Omental fat pad (tissue), 4 donors: ENCODE results near the gene THAP2. TPM values are rescaled to one million over a fixed set of nuclear protein-coding genes. Genes with fewer than 3 reads are reported as not detected.

Experiments
- ATAC-seq: fragments of 150-250 bp; one replicate; pipeline ENCODE4 v1.9.1; 2016; ENCODE audit warnings: mild to moderate bottlenecking, moderate library complexity; ENCODE audit not compliant: low FRiP score
- DNase-seq: peaks from one replicate; pipeline ENCODE4 v3.0.0-alpha.2; 2019; ENCODE audit warnings: low spot score
- total RNA-seq, 4 donors: library from RNA; depleted of rRNA; stranded (reverse); fragments of >200 nt; gene quantifications; one replicate each; pipeline ENCODE4 v1.1.0, GENCODE V29; 2016
- TF ChIP-seq, protein P1 (sequence below), 3 donors: fragments of 450-650 bp; IDR thresholded peaks; one replicate each; pipeline ENCODE4 v1.5.1; 2016 to 2017; ENCODE audit warnings: antibody characterized with exemption in 3 of 3, mild to moderate bottlenecking in 3 of 3, moderate library complexity in 2 of 3

THAP2 gene
- total RNA-seq, 4 donors from 2014 or later = 1.8 to 21.3 (median 5.9) TPM

DNA sequence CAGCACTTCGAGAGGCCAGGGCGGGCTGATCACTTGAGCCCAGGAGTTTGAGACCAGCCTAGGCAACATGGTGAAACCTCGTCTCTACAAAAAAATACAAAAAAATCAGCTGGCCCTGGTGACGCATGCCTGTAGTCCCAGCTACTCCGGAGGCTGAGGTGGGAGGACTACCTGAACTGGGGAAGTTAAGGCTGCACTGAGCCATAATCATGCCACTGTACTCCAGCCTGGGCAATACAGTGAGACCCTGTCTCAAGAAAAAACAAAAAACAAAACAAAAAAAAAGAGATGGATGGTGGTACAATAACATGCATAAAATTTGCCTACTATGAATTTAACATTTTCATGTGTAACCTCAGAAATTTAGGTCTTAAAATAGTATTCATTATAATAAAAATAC lies 2.2 kb downstream of the THAP2 start:
- no peak for DNase-seq
- no peak for ATAC-seq
- TF ChIP-seq, protein P1, sequence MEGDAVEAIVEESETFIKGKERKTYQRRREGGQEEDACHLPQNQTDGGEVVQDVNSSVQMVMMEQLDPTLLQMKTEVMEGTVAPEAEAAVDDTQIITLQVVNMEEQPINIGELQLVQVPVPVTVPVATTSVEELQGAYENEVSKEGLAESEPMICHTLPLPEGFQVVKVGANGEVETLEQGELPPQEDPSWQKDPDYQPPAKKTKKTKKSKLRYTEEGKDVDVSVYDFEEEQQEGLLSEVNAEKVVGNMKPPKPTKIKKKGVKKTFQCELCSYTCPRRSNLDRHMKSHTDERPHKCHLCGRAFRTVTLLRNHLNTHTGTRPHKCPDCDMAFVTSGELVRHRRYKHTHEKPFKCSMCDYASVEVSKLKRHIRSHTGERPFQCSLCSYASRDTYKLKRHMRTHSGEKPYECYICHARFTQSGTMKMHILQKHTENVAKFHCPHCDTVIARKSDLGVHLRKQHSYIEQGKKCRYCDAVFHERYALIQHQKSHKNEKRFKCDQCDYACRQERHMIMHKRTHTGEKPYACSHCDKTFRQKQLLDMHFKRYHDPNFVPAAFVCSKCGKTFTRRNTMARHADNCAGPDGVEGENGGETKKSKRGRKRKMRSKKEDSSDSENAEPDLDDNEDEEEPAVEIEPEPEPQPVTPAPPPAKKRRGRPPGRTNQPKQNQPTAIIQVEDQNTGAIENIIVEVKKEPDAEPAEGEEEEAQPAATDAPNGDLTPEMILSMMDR (IDR thresholded peaks at IDR 0.05) = no peak

DNA sequence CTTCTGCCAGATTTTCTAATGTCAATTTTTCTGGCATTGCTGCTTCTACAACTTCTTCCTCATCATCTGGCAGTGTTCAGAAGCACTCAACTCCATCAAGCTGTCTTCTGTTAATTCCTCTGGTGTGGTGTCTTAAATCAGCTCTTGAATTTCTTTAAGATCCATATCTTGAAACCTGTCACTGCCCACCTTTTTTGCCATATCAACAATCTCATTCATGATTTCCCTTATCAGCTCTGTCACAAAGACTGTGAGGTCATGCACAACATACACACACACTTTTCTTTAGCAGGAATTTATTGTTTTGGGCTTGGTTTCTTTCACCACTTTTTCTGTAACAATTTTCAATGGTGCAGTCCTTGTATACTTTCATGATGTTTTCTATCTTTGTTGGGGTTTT lies 7.2 kb downstream of the THAP2 start:
- TF ChIP-seq, protein P1 (IDR thresholded peaks at IDR 0.05) = no peak
- no peak for DNase-seq
- ATAC-seq = no peak

DNA sequence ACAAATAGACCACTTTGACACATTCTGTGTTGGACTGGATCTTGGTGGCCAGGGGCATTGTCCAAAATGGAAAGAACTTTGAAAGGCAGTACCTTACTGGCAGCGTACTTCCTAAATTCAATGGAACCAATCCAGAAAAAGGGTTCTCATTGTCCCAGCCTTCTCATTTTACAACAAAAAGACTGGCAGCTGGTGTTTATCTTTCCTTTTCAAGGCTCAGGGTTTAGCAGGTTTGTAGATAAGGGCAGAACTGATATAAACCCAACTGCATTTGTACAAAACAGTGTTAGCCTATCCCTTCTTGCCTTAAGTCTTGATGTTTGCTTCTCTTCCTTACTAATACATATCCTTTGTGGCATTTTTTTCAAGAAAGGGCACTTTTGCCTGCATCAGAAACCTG lies 7.7 kb downstream of the THAP2 start:
- TF ChIP-seq, protein P1 (IDR thresholded peaks at IDR 0.05) = no peak
- ATAC-seq (no peak), DNase-seq (no peak)

DNA sequence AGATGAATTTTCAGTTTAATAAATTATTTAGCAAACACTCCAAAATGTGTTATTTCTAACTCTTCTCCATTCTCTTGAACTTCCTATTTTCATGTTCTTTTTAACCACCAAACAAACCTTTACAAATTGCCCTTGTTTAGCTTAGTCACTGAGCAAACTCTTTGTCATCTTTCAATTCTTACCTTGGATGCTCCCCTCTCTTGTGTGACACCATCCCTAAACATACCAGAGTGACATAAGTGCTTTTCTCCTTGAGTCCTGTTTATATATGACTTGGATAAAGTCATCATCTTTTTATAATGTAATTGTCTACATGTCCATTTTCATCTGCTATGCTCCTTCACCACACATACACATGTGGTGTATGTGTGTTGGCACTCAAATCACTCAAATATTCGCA lies 18.4 kb downstream of the THAP2 start:
- no peak for DNase-seq
- TF ChIP-seq, protein P1 (IDR thresholded peaks at IDR 0.05) = no peak
- no peak for ATAC-seq

DNA sequence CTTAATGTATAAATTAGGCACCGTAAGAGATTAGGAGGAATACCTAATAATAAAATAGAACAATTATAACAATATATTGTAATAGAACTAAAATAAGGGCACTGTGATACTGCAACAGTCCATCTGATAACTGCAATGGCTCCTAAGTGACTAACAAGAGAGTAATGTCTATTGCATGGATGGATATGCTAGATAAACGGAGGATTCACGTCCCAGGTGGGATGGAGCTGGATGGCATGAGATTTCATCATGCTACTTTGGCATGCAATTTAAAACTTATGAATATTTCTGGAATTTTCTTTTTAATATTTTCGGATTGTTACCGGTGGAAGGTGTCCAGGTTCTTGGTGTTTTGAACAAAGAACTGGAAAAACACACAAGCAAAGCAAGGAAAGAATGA lies 19.5 kb downstream of the THAP2 start:
- DNase-seq = no peak
- ATAC-seq = no peak
- TF ChIP-seq, protein P1 (IDR thresholded peaks at IDR 0.05) = no peak

DNA sequence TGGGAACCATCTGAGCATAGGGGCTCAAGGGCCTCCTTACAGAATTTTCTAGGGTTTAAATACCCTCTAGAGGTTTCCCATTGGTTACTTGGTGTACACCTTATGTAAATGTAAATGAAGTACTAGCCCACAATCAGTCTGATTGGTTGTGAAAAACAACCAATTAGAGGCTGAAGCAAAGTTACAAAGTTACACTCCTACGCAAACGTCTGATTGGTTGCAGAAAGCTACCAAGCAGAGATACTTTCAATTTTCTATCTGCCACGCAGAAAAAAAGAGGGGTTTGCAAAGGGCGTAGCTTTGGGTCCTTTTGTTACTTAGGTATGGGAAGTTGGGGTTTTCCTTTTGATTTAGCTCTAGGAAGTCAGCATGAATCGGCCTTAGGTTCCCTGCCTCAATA lies 20.0 kb downstream of the THAP2 start:
- TF ChIP-seq, protein P1 (IDR thresholded peaks at IDR 0.05) = no peak
- DNase-seq = no peak
- no peak for ATAC-seq

DNA sequence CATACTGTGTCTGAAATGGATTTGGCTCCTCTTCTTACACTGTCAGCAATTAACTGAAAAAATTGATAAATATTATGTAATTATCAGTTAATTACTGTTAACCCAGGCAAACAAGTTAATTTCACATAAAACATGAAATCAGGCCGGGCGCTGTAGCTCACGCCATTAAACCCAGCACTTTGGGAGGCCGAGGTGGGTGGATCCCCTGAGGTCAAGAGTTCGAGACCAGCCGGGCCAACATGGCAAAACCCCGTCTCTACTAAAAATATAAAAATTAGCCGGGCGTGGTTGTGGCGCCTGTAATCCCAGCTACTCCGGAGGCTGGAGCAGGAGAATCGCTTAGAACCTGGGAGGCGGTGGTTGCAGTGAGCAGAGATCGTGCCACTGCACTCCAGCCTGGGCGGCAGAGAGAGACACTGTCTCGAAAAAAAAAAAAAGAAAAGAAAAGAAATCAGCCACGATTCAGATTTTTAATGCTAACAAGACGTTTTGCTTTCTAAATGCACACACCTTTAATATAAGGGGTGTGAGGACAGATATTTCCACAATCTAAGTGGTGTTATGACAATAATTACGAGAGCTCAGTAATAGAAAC lies 21.3 kb downstream of the THAP2 start:
- DNase-seq = no peak
- TF ChIP-seq, protein P1 (IDR thresholded peaks at IDR 0.05) = no peak
- no peak for ATAC-seq
